GM06990 (cell line): ENCODE data around the gene RNF103.
"Not testable (repeated sequence)": the region's sequence is repeated elsewhere in the genome, so short reads cannot be mapped to it uniquely, and the experiment has no call there.

Source experiments
- DNase-seq: peaks from one replicate; pipeline ENCODE4 v3.0.0-alpha.2; 2011; ENCODE audit not compliant: insufficient read length; ENCODE audit errors: extremely low read depth
- H3K27me3 ChIP-seq: replicated peaks from 2 replicates; pipeline ENCODE4 v1.6.0; 2011; ENCODE audit warnings: low read length; ENCODE audit not compliant: control insufficient read depth, insufficient read depth
- H3K36me3 ChIP-seq: 2 replicates; pipeline ENCODE4 v1.5.1; 2011; ENCODE audit warnings: low read length; ENCODE audit not compliant: control insufficient read depth, insufficient read depth
- H3K4me3 ChIP-seq: replicated peaks from 2 replicates; pipeline ENCODE4 v1.5.1; 2011; ENCODE audit warnings: low read depth, mild to moderate bottlenecking, control low read depth, low read length
- CTCF ChIP-seq: IDR thresholded peaks from 2 replicates; pipeline ENCODE4 v1.5.1; 2011; ENCODE audit warnings: low read length, control low read depth, mild to moderate bottlenecking, inconsistent platforms; ENCODE audit not compliant: insufficient read depth, poor library complexity, severe bottlenecking

RNF103 gene

DNA sequence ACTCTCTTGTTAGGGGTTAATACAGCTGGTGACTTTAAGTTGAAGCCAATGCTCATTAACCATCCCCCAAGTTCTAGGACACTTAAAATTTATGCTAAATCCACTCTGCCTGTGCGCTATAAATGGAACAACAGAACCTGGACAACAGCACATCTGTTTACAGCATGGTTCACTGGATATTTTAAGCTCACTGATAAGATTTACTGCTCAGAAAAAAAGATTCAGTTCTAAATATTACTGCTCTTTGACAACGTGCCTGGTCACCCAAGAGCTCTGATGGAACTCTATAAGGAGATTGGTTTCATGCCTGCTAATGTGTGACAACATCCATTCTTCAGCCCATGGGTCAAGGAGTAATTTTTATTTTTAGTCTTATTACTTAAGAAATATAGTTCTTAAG lies 27.5 kb downstream of the RNF103 start:
- DNase-seq: no peak
- no peak for TF ChIP-seq CTCF
- no peak overlapping the region for H3K4me3 ChIP-seq
- H3K27me3 ChIP-seq: no peaks in the 10 kb centered on the region
- H3K36me3 ChIP-seq: no peaks in the 10 kb centered on the region

DNA sequence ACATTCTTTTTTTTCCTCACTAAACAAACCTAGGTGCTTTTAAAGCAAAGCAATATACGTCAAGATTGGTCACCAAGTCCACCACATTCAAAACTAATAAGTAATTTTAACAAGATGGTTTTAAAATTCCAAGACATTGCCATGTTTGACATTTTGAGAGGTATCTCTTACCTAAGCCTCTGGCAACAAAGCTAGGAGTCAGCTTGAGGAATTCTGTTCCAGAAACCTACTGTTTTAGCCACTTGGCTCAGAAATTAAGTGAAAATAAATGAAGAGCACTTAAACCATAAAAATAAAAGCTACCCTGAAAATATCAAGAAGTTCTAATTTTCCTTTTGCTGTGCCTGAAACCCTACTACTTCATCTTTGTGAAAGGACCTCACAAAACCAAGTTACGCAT lies 30.4 kb downstream of the RNF103 start:
- TF ChIP-seq CTCF: no peak
- no peak overlapping the region for H3K4me3 ChIP-seq
- H3K36me3 ChIP-seq: no peaks in the 10 kb centered on the region
- H3K27me3 ChIP-seq: no peaks in the 10 kb centered on the region
- no peak for DNase-seq

GRCh38 chr2:86592547-86593230 lies 31.0 kb downstream of the RNF103 start:
- no peak for TF ChIP-seq CTCF

GRCh38 chr2:86589701-86590100 lies 34.0 kb downstream of the RNF103 start:
- H3K36me3 ChIP-seq, H3K4me3 ChIP-seq, DNase-seq: not testable (repeated sequence)

More at GRCh38 chr2:86592547-86593230, 31.0 kb downstream of the RNF103 start:
- no peaks in the 10 kb centered on the region for H3K27me3 ChIP-seq
- H3K36me3 ChIP-seq: no peaks in the 10 kb centered on the region
- DNase-seq: no peak
- H3K4me3 ChIP-seq: no peak overlapping the region

DNA sequence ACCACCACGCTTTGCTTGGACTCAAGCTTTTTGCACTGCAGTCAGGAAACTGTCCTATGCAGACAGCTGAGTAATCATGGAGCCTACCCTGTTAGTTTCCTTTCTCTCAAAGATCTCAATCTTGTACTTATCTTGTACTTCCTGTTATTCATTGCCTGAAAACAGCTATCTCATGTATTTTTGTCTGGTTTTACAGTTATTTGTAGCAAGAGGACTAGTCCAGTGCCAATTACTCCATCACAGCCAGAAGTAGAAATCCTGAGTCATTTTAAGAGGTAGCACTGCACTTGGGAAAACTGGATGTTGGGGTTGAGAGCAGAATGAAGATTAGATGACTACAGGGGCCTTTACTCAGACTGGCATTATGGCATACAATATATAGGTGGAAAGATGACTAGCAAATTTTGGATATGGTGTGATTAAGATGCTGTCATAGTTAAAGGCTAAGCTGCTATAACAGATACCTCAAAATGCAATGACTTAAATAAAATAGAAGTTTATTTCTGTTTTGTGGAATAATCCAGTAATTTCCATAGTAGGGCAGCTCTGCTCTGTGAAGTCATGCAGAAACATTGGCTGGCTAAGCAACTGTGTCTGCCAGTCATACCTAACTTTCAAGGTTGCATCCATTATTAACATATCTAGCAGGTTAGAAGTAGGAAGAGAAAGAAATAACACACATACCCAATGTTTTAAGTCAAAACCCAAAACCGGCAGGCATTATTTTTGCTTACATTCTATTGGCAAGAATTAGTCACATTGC lies 39.3 kb downstream of the RNF103 start:
- H3K27me3 ChIP-seq: no peaks in the 10 kb centered on the region
- H3K36me3 ChIP-seq: no peaks in the 10 kb centered on the region
- H3K4me3 ChIP-seq: no peak overlapping the region
- DNase-seq: peak; percentile 13
- TF ChIP-seq CTCF: no peak

More at GRCh38 chr2:86589701-86590100, 34.0 kb downstream of the RNF103 start:
- H3K27me3 ChIP-seq: not testable (repeated sequence)

- no peak overlapping the region for H3K4me3 ChIP-seq
- no peak for TF ChIP-seq CTCF
- H3K27me3 ChIP-seq: no peaks in the 10 kb centered on the region
- DNase-seq: no peak
- H3K36me3 ChIP-seq: no peaks in the 10 kb centered on the region
Measured at GRCh38 chr2:86580560-86580959, 43.1 kb downstream of the RNF103 start.
